Measurements from ENCODE around the gene FANCE. TPM values are rescaled to one million over a fixed set of nuclear protein-coding genes. Genes with fewer than 3 reads are reported as not detected.

The FANCE gene, protein sequence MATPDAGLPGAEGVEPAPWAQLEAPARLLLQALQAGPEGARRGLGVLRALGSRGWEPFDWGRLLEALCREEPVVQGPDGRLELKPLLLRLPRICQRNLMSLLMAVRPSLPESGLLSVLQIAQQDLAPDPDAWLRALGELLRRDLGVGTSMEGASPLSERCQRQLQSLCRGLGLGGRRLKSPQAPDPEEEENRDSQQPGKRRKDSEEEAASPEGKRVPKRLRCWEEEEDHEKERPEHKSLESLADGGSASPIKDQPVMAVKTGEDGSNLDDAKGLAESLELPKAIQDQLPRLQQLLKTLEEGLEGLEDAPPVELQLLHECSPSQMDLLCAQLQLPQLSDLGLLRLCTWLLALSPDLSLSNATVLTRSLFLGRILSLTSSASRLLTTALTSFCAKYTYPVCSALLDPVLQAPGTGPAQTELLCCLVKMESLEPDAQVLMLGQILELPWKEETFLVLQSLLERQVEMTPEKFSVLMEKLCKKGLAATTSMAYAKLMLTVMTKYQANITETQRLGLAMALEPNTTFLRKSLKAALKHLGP
- 10 to 100 TPM in 11 of 12 donors, not detected in 1; 14.2 to 26.4 (median 18.7) TPM for polyA plus RNA-seq (ENCODE audit: insufficient read length in 12 of 12)
- long read RNA-seq, donor 1, partial matches to known transcripts = 0 of 1 reads
- long read RNA-seq, donor 1, other reads (novel, unspliced or antisense) = 0 of 1 reads
- long read RNA-seq, donor 2, transcript FANCE-201 (10 exons, 2,554 nt) = major isoform, 8 of 8 reads
- long read RNA-seq, donor 2, partial matches to known transcripts = 0 of 8 reads
- long read RNA-seq, donor 2, other reads (novel, unspliced or antisense) = 0 of 8 reads
- long read RNA-seq, donor 3, partial matches to known transcripts = 0 of 1 reads
- long read RNA-seq, donor 3, other reads (novel, unspliced or antisense) = 0 of 1 reads
- long read RNA-seq, donor 4 = 0 reads
- long read RNA-seq, donor 5, partial matches to known transcripts = 0 of 4 reads
- long read RNA-seq, donor 5, other reads (novel, unspliced or antisense) = 0 of 4 reads
- long read RNA-seq, donor 6, partial matches to known transcripts = 0 of 1 reads
- long read RNA-seq, donor 6, other reads (novel, unspliced or antisense) = 0 of 1 reads
- long read RNA-seq, donor 7, partial matches to known transcripts = 0 of 1 reads
- long read RNA-seq, donor 7, other reads (novel, unspliced or antisense) = 0 of 1 reads
- long read RNA-seq, donor 8, partial matches to known transcripts = 25 of 26 reads
- long read RNA-seq, donor 8, other reads (novel, unspliced or antisense) = 0 of 26 reads
- long read RNA-seq, donor 9, partial matches to known transcripts = 0 of 1 reads
- long read RNA-seq, donor 9, other reads (novel, unspliced or antisense) = 0 of 1 reads
- long read RNA-seq, donor 10, transcript FANCE-201 (10 exons, 2,554 nt) = major isoform, 5 of 16 reads
- long read RNA-seq, donor 10, partial matches to known transcripts = 6 of 16 reads
- long read RNA-seq, donor 10, other reads (novel, unspliced or antisense) = 5 of 16 reads
- long read RNA-seq, donor 11, partial matches to known transcripts = 0 of 1 reads
- long read RNA-seq, donor 11, other reads (novel, unspliced or antisense) = 0 of 1 reads

DNA sequence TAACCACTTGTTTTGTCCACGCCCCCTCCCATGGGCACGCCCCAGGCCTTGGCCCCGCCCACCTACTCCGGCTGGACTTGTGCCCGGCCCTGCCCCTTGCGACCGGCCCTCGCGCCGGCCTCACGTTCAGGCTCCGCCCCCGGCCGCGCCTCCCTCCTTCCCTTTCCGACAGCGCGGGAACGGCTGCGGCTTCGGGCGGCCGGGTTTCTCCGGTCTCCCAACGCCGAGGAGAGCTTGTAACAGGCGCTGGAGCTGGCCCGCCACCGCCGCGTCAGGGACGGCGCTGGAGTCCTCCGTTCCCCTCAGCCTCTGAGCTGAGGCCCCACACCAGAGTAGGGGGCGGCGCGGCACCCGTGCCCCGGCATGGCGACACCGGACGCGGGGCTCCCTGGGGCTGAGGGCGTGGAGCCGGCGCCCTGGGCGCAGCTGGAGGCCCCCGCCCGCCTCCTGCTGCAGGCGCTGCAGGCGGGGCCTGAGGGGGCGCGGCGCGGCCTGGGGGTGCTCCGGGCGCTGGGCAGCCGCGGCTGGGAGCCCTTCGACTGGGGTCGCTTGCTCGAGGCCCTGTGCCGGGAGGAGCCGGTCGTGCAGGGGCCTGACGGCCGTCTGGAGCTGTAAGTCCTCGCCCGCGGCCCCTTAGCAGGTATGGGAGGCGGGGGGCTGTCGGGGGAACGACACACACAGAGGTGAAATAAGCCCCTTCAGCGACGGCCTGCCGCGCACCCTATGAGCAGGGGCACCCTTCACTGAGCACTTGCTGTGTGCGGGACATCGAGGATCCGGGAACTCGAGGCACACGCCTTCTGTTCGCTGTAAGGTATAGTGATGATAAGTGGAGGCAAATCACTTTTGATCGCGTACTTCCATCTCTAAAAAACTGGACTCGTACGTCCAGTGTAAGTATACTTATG lies at the start of gene FANCE:
TSS of gene FANCE (plus strand) at position 156 of the 908 bp plus-strand sequence. CDS start at position 364, 208 bp downstream.
- peak; percentile 95 for DNase-seq

DNA sequence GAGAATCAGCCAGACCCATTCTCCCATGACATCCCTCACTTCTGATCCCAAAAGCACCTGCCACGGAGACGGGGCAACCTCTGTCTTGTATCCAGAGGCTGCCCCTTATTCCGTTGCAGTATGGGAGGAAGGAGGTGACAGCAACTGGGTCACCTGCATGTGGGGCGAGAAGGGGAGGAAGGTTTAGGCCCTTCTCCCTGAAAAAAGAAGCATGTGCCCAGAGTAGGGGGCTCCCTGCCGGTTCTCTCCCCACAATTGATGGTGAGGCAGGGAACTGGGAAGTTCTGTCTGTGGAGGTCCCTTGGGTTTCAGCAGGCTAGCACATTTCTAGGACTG lies 49.3 kb upstream of the FANCE start:
- no peak for DNase-seq

DNA sequence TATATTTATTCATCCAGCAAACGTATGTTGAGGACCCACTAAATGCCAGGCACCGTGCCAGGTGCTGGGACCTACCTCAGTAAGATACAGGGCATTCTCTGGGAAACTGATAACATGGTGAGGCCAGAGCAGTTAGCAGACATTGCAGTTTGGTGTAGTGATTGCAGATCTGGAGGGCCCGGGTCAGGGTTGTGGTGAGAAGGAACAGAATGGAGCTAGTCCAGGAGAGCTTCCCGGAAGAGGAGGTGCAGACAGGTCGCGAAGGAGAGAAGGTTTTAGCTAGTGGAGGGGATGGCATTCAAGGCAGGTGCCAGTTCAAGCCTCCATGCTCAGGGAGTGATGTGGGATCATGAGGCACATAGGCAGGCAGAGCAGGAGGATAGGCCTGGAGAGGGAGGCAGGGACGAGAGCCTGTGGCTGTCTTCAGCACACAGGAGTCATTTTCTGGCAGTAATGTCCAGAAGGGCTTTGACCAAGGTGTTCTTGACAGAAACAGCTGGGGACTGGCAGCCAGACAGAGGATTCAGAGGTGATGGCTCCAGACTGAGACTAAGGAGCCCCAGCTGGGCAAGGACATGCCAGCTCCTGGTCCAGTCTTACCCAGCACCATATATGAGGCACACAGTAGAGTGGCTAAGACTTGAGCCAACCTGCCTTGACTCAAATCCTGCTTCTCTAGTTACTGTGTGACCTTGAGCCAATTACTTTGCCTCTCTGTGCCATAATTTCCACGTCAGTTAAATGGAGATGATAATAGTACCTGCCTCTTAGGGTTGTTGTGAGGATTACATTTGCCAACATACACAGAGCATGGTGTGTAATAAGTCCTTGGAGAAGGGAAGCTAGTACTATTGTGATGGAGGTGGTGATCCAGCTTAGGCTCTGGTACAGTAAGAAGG lies 48.3 kb upstream of the FANCE start:
- DNase-seq = no peak

DNA sequence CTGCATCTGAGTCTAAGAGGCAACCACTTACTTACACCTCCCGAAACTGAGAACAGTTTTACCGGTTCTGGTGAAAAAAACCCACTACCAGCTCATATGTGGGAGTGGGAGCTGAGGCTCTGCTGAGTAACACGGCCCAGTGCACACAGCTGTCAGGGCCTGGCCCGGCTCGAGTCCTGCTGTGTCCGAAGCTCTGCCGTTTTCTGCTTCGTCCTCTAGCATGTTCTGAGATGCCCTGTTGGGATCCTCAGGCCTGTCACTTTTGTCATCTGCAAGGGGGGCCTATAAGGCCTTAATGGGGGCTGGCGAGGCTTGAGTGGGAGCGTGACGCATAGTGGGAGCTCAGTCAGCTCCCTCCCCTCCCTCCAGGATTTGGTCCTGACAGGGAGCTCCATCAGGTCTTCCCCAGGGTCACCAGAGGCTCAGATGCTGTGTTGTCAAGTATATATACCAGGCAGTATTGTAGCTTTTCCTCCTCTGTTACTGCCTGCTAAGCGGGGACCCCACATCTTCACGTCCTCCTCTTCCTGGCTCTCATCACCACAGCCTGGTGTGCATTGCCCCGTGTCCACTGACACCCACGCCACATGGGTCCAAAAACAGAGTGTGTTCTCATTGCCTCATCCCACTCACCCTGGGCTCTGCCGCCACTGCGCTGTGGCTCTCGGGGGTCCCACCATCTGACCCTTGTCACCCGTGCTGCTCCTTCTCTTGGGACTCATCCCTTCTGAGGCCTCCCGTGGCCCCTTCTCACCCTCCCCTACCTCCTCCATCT lies 45.2 kb upstream of the FANCE start:
- no peak for DNase-seq

DNA sequence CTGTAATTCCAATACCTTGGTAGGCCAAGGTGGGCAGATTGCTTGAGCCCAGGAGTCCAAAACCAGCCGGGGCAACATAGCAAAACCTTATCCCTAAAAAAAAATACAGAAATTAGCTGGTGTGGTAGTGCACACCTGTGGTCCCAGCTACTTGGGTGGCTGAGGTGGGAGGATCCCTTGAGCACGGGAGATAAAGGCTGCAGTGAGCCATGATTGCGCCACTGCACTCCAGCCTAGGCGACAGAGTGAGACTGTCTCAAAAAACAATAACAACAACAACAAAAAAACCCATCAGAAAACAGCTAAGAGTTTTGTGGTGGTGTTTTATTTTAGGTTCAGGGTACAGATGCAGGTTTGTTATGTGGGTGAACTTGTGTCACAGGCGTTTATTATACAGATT lies 42.9 kb upstream of the FANCE start:
- no peak for DNase-seq

DNA sequence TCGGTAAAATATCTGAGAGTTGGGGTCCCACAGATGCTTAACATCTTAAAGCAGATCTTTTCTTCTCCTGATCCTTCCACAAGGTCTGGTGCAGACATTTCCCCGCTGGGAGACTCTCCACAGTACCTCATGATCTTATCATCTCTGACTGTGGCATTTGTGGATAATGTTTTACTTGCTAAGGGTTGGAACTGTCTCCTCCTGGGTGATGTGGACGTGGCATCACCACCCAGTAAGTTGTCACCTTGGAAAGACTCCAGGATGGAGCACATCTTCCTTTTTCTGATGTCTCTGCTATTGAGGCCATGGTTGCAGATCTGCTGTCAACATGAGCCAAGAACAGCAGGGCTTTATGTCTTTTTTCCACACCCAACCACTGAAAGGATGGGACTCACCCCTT lies 42.0 kb upstream of the FANCE start:
- no peak for DNase-seq

DNA sequence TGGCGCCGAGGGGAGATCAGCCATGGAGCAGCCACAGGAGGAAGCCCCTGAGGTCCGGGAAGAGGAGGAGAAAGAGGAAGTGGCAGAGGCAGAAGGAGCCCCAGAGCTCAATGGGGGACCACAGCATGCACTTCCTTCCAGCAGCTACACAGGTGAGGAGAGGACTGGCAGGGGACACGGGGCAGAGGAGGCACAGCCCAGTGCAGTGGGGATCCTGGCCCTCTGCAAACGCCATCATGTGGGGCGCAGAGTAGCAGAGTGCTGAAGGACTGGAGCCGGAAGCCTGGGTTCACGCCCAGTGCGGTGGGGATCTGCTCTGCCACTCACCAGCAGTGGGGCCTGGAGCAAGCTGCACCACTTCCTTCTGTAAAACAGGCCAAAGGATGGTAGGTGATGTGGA lies 41.1 kb upstream of the FANCE start:
- no peak for DNase-seq

DNA sequence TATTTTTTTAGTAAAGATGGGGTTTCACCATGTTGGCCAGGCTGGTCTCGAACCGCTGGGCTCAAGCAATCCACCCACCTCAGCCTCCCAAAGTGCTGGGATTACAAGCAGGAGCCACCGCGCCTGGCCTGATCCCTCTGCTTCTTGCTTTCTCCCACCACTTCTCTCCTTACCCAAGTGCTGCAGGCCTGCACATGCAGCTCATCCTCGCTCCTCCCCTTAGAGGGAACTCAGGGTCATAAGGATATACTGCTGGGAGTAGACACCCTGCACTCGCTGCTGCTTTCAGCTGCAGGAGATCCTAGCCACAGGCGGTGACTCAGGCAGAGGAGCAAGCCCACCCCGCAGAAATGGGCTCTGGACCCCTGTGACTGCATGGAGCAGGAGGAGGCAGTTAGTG lies 40.0 kb upstream of the FANCE start:
- DNase-seq = no peak

DNA sequence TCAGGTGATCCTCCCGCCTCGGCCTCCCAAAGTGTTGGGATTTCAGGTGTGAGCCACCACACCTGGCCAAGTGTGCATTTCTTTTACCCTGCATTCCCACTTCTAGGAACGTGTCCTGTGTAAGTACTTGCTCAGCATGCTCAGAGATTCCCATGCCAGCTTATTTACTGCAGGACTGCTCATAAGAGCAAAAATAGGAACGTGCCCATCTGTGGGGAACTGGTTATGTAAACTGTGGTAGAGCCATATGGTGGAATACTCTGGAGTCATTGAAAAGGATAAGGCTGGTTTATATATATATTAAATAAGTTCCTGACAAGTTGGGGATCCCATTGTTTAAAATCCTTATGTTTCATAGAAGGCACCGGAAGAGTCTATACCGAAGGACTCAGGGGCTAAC lies 38.2 kb upstream of the FANCE start:
- DNase-seq = no peak

DNA sequence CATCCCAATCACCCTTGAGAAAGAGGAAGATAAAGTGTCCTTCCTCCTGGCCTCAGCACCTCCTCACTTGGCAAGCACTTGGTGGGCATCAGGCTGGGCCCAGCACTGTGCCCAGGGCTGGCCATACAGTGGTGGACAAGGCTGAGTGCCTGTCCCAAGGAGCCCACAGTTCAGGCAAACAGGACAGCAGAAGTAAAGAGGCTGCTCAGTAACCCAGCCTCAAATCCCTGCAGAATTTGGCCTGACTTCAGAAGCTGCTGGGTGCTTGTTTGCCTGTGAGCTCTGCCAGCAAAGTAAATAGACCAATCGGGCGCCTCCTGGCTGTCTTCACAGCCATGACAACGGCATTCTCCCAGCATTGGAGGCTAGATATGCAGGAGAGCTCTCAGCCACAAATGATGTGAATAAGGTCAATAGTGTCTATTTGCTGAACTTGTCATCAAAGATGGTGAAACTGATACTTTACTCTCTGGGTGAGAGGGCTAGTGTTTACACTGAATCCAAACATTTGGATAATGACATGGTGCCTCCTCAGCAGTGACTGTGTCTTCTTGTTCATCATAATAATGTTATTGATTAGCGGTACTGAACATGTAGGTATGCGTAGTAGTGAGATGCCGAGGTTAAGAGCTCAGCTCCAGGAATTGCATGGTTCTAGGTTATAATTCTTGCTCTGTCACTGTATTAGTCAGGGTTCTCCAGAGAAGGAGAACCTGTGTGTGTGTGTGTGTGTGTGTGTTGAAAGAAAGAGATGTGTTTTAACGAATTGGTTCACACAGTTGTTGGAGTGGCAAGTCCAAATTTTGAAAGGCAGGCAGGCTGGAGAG lies 36.9 kb upstream of the FANCE start:
- peak; percentile 48 for DNase-seq

DNA sequence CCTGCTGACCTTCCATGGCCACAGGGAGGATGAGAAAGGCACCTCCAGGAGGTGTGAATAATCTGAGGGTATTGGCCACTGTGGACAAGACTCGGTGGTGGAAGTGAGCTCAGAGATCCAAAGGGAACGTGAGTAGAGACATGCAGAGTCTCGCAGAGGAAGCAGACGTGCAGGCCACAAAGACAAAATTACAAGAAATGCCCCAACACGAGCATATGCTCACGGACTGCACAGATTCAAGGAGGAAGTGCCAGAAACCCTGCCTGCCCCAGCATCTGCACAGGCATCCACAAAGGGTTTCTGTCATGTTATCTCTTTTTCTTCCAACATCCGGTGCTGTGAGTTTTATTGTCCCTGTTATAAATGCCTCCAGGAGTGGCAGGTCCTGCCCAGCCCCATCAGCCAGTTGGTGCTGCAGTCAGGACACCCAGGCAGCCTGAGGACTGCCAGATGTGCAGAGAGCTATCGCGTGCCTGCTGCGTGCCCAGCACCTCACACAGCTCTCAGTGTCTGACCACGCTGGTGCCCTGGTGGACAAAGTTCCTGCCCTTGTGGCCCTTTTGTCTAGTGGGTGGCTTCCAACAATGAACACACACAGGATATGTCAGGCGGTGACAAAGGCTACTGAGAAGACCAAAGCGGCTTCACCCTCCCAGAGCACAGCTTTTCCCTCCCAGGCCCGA lies 34.0 kb upstream of the FANCE start:
- no peak for DNase-seq

DNA sequence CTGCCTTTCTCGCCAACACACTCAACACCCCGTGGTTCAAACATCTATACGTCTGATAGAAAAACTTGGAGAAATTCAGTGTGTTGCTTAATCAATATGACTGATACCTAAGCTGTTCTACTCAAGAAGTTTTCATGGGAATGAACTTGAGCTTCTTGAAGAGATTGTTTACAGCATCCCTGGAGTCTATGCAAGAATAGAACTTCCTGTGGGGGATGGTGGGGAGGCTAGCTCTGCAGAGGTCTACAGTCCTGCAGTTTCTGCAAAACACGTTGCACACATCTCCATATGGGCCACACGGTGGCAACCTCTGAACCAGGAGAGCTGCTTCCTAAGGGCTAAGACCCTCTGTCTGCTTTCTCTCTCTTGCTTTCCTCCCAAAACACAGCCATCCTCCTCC lies 32.7 kb upstream of the FANCE start:
- peak; percentile 19 for DNase-seq

DNA sequence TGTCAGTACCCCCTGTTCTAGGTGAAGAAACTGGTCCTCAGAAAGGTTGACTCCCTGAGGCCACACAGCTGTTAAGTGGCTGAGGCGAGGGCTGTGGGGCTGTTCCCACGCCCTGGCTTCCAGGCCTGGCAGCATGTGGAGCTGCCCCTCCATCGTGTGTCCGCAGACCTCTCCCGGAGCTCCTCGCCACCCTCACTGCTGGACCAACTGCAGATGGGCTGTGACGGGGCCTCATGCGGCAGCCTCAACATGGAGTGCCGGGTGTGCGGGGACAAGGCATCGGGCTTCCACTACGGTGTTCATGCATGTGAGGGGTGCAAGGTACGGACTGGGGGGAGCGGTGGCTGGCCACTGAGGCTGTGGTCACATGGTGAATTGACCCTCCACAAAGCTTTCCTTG lies 32.2 kb upstream of the FANCE start:
- no peak for DNase-seq

DNA sequence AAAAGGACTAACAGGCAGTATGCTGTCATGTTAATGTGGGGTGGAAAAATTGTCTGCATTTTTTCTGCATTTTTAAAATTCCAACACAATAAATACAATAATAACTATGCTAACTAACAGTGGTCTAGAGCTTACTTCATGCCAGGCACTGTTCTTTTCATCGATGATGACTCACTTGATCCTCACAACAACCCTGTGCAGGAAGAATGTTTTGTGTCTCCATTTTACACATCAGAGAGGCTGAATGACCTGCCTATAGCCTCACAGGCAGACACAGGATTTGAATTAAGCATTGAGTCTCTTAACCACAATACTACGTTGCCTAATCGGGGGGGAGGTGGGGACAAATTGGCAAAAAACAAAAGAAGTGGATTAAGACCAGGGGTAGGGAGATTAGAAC lies 26.9 kb upstream of the FANCE start:
- no peak for DNase-seq

DNA sequence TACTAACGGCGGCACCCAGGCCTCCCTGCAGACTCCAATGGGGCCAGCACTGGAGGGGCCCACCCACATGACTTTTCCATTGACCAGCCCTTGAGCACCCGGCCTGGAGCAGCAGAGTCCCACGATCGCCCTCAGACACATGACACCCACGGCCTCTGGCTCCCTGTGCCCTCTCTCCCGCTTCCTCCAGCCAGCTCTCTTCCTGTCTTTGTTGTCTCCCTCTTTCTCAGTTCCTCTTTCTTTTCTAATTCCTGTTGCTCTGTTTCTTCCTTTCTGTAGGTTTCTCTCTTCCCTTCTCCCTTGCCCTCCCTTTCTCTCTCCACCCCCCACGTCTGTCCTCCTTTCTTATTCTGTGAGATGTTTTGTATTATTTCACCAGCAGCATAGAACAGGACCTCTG lies 26.1 kb upstream of the FANCE start:
- DNase-seq = no peak

DNA sequence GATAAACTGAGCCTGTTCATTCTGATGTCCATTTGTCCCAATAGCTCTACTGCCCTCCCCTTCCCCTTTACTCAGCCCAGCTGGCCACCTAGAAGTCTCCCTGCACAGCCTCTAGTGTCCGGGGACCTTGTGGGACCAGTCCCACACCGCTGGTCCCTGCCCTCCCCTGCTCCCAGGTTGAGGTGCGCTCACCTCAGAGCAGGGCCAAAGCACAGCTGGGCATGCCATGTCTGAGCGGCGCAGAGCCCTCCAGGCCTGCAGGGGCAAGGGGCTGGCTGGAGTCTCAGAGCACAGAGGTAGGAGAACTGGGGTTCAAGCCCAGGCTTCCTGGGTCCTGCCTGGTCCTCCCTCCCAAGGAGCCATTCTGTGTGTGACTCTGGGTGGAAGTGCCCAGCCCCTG lies 24.7 kb upstream of the FANCE start:
- DNase-seq = no peak

DNA sequence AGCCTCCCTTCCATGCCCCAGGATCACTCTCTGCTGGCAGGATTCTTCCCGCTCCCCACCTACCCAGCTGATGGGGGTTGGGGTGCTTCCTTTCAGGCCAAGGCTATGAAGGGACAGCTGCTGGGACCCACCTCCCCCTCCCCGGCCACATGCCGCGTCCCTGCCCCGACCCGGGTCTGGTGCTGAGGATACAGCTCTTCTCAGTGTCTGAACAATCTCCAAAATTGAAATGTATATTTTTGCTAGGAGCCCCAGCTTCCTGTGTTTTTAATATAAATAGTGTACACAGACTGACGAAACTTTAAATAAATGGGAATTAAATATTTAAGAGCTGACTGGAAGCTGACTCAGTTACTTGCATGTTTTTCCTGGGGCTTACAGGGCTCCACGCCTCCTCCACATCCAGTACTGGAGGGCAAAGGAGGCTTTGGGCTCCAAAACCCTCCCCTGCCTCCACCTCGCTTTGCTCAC lies 24.3 kb upstream of the FANCE start:
- DNase-seq = no peak
